SK-N-SH treated with all-trans-retinoic acid at 6 μM for 48 hours (cell line): Measurements from ENCODE around the gene UBE2Q2.

Source experiments
- ZC3H10 ChIP-seq: fragments of 250-450 bp; sonication (Bioruptor Pico); IDR thresholded peaks from 2 replicates; pipeline ENCODE4 v1.5.1; 2021; ENCODE audit warnings: mild to moderate bottlenecking, moderate library complexity
- ZFP30 ChIP-seq: fragments of 450-650 bp; formaldehyde crosslinking; IDR thresholded peaks from 2 replicates; pipeline ENCODE4 v1.5.0; 2022; ENCODE audit warnings: mild to moderate bottlenecking, moderate library complexity

DNA sequence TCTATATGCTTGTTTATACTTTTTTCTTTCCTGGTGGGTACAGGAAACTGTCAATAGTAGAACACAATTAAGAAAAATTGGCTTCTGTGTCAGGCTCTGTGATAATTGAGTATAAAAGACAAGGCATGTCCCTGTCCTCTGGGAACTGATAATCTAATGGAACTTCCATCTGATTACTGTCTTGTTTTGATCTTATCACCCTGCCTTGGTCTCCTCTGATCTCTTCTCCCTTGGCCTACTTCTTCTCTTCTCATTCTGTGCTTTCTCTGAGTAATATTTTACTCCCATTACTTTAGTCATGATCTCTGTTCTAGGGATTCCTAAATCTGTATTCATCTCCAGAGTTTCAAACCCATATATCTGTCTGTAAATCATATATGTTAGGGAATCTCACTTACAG lies 14.6 kb downstream of the UBE2Q2 start:
- TF ChIP-seq ZC3H10 (CRISPR knock-in tag) (no peak), ZFP30 (CRISPR knock-in tag) (no peak)
